Adrenal gland (tissue), 12 donors: ENCODE results near the gene NME4. TPM values are rescaled to one million over a fixed set of nuclear protein-coding genes. Genes with fewer than 3 reads are reported as not detected.

Experiments used
- DNase-seq, 7 donors: peaks; one replicate each; pipeline ENCODE4 v3.0.0-alpha.2; 2019 to 2020
- H3K27ac ChIP-seq, 5 donors: fragments of 200-600 bp; sonication (generic) in 4 of 5; 1 replicate in 3 of 5; 2 replicates in 2 of 5; pipeline versions ENCODE4 v1.5.1 to v1.8.0; 2016 to 2020; ENCODE audit warnings: mild to moderate bottlenecking in 1 of 5
- H3K27me3 ChIP-seq: fragments of 200-600 bp; 2 replicates; pipeline ENCODE4 v1.8.0; 2021
- H3K36me3 ChIP-seq, 2 donors: fragments of 200-600 bp; replicated peaks in 1 of 2; 1 replicate in 1 of 2; 2 replicates in 1 of 2; pipeline versions ENCODE4 v1.5.1 to v1.8.0; 2018 to 2022
- H3K4me1 ChIP-seq, 2 donors: fragments of 200-600 bp; replicated peaks in 1 of 2; 1 replicate in 1 of 2; 2 replicates in 1 of 2; pipeline versions ENCODE4 v1.5.1 to v1.8.0; 2018 to 2021
- H3K4me3 ChIP-seq, 4 donors: fragments of 200-600 bp; sonication (generic) in 3 of 4; one replicate each; pipeline ENCODE4 v1.5.1; 2016 to 2018
- H3K9me3 ChIP-seq, 3 donors: fragments of 200-600 bp; sonication (generic) in 1 of 3; replicated peaks in 1 of 3; 1 replicate in 2 of 3; 2 replicates in 1 of 3; pipeline versions ENCODE4 v1.5.1 to v1.8.0; 2016 to 2021
- CTCF ChIP-seq, 6 experiments: fragments of 450-650 bp in 4 of 6; fragments of 200-600 bp in 2 of 6; sonication (generic) in 1 of 6; IDR thresholded peaks; 1 replicate in 5 of 6; 2 replicates in 1 of 6; pipeline versions ENCODE4 v1.5.1 to v1.8.0; 2016 to 2021; ENCODE audit warnings: antibody characterized with exemption in 6 of 6, mild to moderate bottlenecking in 2 of 6, moderate library complexity in 1 of 6
- POLR2A ChIP-seq, 2 donors: fragments of 450-650 bp; IDR thresholded peaks; one replicate each; pipeline ENCODE4 v1.6.1; 2017; ENCODE audit warnings: antibody characterized with exemption in 2 of 2, mild to moderate bottlenecking in 2 of 2, moderate library complexity in 1 of 2
- WGBS, 4 donors: extraction: QIAGEN DNeasy Blood & Tissue Kit in 2 of 4; methylation state at CpG; one replicate each; pipeline versions ENCODE4 v1.1.5 to v1.1.7; 2013 to 2017; 5-methylcytosine and 5-hydroxymethylcytosine counted together
- intact Hi-C, 2 donors: fragments of 100-400 bp; cut with DNase I; formaldehyde crosslinking; loops; one replicate each; pipeline versions ENCODE4 v1.14.1 to v1.15.0; 2022 to 2023
- polyA plus RNA-seq, 3 donors: library from polyadenylated mRNA; stranded (reverse); fragments of 200-250 nt in 2 of 3; fragments of 350-450 nt in 1 of 3; fragmentation: Illumina TruSeq in 1 of 3; extraction: RNeasy Lipid Tissue Mini Kit (QIAGEN cat#74804) in 1 of 3; gene quantifications; one replicate each; pipeline ENCODE4 v1.2.3, GENCODE V29; 2013 to 2014
- total RNA-seq, 9 donors: library from RNA; depleted of rRNA in 4 of 9; stranded (reverse); fragments of >200 nt in 4 of 9; fragments of 120-200 nt in 1 of 9; fragmentation: NEBNext Ultra II Directional in 1 of 9; extraction: Animal tissue kit (Norgen Biotek cat#: 25700) in 1 of 9; gene quantifications; one replicate each; pipeline versions ENCODE4 v1.1.0 to v1.2.4, GENCODE V29; 2013 to 2023
- donor health status: healthy with polysubstance abuse.
- donor health status: Bipolar disorder and iron deficiency.
- donor health status: DM: yes; HTN: yes; CAD: no.
- donor health status: DM: no; HTN: no; CAD: no.
- donor health status: DM: no; HTN: no; CAD: no.
- donor health status: DM: yes; HTN: yes; CAD: no.

NME4 gene
- total and polyA plus RNA-seq, 12 donors: 67.8 to 492 (median 169) TPM

GRCh38 chr16:370979-371514 lies 26.0 kb upstream of the NME4 start:
- Histone ChIP-seq H3K27me3 (no peaks in the 10 kb centered on the region), H3K27ac (peak overlapping the region; percentile 3 to 61 (median 48)), H3K36me3 (peaks cover 0 to 66% of the 10 kb centered on the region in 2 donors), H3K4me3 (peak overlapping the region in 1 of 4 donors; percentile 58), H3K4me1 (peaks cover 6 to 13% of the 10 kb centered on the region in 2 donors), H3K9me3 (no peaks in the 10 kb centered on the region)
- intact Hi-C loops: no loop called here
- TF ChIP-seq POLR2A (IDR thresholded peaks at IDR 0.05): no peak
- TF ChIP-seq CTCF (IDR thresholded peaks at IDR 0.05): no peak
- DNase-seq: peak in 1 of 7 donors; percentile 36
- WGBS, 4 donors: 51 to 62% (median 53%) methylated on average over 4 to 10 of the region's 10 CpGs

DNA sequence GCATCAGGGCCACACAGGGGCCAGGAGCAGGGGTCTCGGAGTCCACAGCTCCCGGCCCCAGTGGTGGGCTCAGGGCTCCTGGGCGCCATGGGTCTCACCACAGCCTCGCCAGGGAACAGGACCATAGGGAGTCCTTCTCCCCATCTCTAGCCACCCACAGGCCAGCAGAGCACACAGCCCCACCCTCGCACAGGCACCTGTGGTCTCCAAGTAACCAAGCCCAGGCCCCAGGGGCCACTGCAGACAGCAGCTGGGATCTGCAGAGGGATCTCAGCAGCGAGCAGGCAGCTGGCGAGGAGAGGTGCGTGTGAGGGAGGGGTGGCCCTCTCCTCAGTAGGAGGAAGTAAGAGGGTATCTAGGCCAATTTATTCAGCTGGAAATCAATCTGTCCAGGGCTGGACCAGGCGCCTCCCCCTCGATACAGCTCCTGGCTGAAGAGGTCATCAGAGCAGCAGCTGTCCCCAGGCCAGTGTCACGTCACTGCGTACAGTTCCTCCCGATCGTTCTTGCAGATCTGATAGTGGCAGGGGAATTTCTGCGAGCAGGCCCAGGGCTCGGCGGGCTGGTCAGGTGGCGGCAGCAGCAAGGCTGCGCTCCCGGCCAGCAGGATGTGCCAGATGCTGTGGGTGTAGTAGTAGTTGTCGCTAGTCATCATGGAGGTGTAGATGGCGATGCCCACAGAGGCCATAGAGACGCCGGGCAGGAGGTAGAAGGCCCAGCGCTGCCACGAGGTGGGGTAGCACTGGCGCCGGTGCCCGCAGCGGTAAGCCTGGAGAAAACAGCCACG lies 25.3 kb upstream of the NME4 start:
- 86 to 95% (median 88%) methylated on average over 16 to 31 of the region's 31 CpGs for WGBS, 4 donors
- no peak for TF ChIP-seq POLR2A (IDR thresholded peaks at IDR 0.05)
- TF ChIP-seq CTCF (IDR thresholded peaks at IDR 0.05): no peak
- peak in 1 of 7 donors; percentile 85 for DNase-seq
- intact Hi-C loops: no loop called here
- Histone ChIP-seq H3K9me3 (no peaks in the 10 kb centered on the region), H3K27me3 (no peaks in the 10 kb centered on the region), H3K4me3 (no peak overlapping the region), H3K36me3 (peaks cover 0 to 68% of the 10 kb centered on the region in 2 donors), H3K27ac (peak overlapping the region in 1 of 5 donors; percentile 57), H3K4me1 (peaks cover 6 to 13% of the 10 kb centered on the region in 2 donors)

DNA sequence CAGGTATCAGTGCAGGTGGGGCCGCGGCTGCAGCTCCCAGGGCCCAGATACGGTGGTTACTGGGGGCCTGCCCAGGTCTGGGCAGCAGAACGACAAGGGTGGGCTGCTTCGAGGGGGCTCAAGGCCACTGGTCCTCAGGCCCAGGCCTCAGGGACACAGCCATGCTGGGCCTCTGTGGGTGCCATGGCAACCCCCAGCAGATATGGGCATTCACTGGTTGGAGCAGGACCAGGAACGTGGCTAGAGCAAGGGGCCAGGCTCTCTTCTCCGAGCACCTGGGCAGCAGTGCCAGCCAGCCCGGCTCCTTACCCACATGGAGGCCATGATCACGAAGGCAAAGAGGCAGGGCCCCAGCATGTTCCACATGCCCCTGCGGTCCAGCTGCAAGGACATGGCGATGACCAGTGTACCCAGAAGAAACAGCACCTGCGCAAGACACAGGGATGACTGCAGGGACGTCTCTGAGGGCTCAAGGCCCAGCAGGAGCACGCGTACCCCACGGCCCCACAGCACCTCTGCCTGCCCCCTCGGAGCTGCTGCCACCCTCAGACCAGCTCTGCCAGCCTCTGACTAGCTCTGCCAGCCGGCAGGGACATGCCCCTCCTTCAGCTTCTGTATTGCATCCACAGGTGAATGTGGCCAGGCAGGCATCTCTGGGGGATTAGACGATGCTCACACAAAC lies 24.6 kb upstream of the NME4 start:
- Histone ChIP-seq H3K9me3 (no peaks in the 10 kb centered on the region), H3K27ac (peak overlapping the region in 1 of 5 donors; percentile 57), H3K36me3 (peaks cover 0 to 68% of the 10 kb centered on the region in 2 donors), H3K4me3 (no peak overlapping the region), H3K27me3 (no peaks in the 10 kb centered on the region), H3K4me1 (peaks cover 6 to 13% of the 10 kb centered on the region in 2 donors)
- DNase-seq: no peak
- 85 to 94% (median 86%) methylated on average over 6 to 19 of the region's 19 CpGs for WGBS, 4 donors
- TF ChIP-seq POLR2A (IDR thresholded peaks at IDR 0.05) (no peak), CTCF (IDR thresholded peaks at IDR 0.05) (no peak)
- intact Hi-C loops: no loop called here

DNA sequence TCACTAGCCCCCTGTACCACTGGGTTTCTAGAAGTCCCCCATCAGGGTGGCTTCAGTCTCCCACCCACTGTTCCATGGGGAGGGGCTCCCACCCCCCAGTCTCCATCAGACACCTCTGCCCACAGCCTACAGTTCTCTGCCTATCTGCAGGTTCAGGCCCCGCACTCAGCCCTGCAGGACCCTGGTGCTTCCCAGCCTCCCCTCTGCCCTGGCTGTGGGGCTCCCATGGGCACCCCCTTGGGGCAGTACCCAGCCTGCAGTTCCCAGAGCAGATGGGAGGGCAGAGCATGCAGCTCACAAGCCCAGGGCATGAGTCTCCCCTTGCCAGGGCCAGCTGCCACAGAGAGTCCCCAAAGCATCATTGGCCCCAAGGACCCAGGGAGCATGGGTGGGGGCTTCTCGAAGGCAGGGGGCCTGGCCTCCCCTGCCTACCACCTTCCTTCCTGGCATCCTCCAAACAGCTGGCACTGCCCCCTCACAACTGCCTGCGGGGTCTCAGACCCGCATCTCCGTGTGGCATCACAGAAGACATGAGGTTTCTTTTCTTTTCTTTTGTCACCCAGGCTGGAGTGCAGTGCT lies 23.9 kb upstream of the NME4 start:
- H3K36me3 ChIP-seq: peaks cover 0 to 62% of the 10 kb centered on the region in 2 donors
- WGBS, 4 donors: 88 to 94% (median 90%) methylated on average over 2 to 5 of the region's 5 CpGs

More for the DNA sequence above, 23.9 kb upstream of the NME4 start:
- TF ChIP-seq CTCF (IDR thresholded peaks at IDR 0.05) (no peak), POLR2A (IDR thresholded peaks at IDR 0.05) (no peak)
- intact Hi-C loops: no loop called here
- no peak overlapping the region for H3K4me3 ChIP-seq
- no peaks in the 10 kb centered on the region for H3K9me3 ChIP-seq
- H3K27ac ChIP-seq: no peak overlapping the region
- peaks cover 6 to 13% of the 10 kb centered on the region in 2 donors for H3K4me1 ChIP-seq
- DNase-seq: no peak
- H3K27me3 ChIP-seq: no peaks in the 10 kb centered on the region
